ENCODE data around the gene OR5AN1. TPM values are rescaled to one million over a fixed set of nuclear protein-coding genes. Genes with fewer than 3 reads are reported as not detected.
A peak's percentile ranks its signal among the peaks of the same experiment; 100 is the strongest.
"Not testable (repeated sequence)": the region's sequence is repeated elsewhere in the genome, so short reads cannot be mapped to it uniquely, and the experiment has no call there.

The OR5AN1 gene
- total RNA-seq = not detected

GRCh38 chr11:59358595-59358994 lies at the start of gene OR5AN1:
Gene OR5AN1 (plus strand): TSS chr11:59358895. CDS start chr11:59364459, 5,564 bp downstream.
- no peak for DNase-seq

GRCh38 chr11:59335001-59335400 lies 23.7 kb upstream of the OR5AN1 start:
- DNase-seq = no peak

GRCh38 chr11:59336176-59336575 lies 22.5 kb upstream of the OR5AN1 start:
- no peak for DNase-seq

- no peak for DNase-seq
Measured at GRCh38 chr11:59336931-59337330, 21.8 kb upstream of the OR5AN1 start.

- DNase-seq = not testable (repeated sequence)
Measured at GRCh38 chr11:59349657-59350056, 9.0 kb upstream of the OR5AN1 start.

GRCh38 chr11:59355226-59355625 lies 3.5 kb upstream of the OR5AN1 start:
- no peak for DNase-seq

- no peak for DNase-seq
Measured at GRCh38 chr11:59356561-59356960, 2.1 kb upstream of the OR5AN1 start.

- DNase-seq = no peak
Measured at GRCh38 chr11:59358020-59358419, 675 bp upstream of the OR5AN1 start.

- no peak for DNase-seq
Measured at GRCh38 chr11:59365232-59366018, 6.7 kb downstream of the OR5AN1 start.

- DNase-seq = no peak
Measured at GRCh38 chr11:59368238-59369022, 9.7 kb downstream of the OR5AN1 start.

GRCh38 chr11:59372324-59372723 lies 13.6 kb downstream of the OR5AN1 start:
- not testable (repeated sequence) for DNase-seq

- no peak for DNase-seq
Measured at GRCh38 chr11:59380263-59381059, 21.8 kb downstream of the OR5AN1 start.

GRCh38 chr11:59394186-59394585 lies 35.5 kb downstream of the OR5AN1 start:
- DNase-seq = no peak

- DNase-seq = no peak
Measured at GRCh38 chr11:59400461-59401261, 42.0 kb downstream of the OR5AN1 start.

- DNase-seq = no peak
Measured at GRCh38 chr11:59401262-59401552, 42.5 kb downstream of the OR5AN1 start.

GRCh38 chr11:59403546-59403945 lies 44.9 kb downstream of the OR5AN1 start:
- no peak for DNase-seq

- DNase-seq = no peak
Measured at GRCh38 chr11:59413646-59414045, 55.0 kb downstream of the OR5AN1 start.

GRCh38 chr11:59415111-59415510 lies 56.4 kb downstream of the OR5AN1 start:
- DNase-seq = no peak

- peak; percentile 15 for DNase-seq
Measured at GRCh38 chr11:59416613-59417012, 57.9 kb downstream of the OR5AN1 start.

- peak; percentile 51 for DNase-seq
Measured at GRCh38 chr11:59417023-59417422, 58.3 kb downstream of the OR5AN1 start.

- DNase-seq = peak; percentile 24
Measured at GRCh38 chr11:59418156-59418555, 59.5 kb downstream of the OR5AN1 start.
